ENCODE measurements around the gene SUDS3.
A peak's percentile ranks its signal among the peaks of the same experiment; 100 is the strongest.

Gene SUDS3

DNA sequence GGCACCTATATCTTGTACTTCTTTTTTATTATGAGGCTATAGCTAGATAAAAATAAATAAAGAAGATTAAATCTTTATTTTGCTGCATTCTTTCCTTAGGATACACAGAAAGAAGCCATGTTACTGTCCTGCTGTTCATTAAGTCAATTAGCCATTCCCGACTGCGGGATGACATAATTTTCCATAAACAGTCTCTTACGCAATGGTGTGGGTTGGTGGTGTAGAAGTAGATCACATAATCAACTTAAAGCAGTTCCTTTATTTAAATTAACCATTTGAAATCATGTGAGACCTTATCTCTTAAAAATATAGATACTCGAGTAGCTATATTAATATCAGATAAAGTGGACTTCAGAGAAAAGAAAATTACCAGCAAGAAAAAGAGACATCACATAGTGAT, 43.8 kb upstream of the SUDS3 start:
- TF ChIP-seq, protein P1, sequence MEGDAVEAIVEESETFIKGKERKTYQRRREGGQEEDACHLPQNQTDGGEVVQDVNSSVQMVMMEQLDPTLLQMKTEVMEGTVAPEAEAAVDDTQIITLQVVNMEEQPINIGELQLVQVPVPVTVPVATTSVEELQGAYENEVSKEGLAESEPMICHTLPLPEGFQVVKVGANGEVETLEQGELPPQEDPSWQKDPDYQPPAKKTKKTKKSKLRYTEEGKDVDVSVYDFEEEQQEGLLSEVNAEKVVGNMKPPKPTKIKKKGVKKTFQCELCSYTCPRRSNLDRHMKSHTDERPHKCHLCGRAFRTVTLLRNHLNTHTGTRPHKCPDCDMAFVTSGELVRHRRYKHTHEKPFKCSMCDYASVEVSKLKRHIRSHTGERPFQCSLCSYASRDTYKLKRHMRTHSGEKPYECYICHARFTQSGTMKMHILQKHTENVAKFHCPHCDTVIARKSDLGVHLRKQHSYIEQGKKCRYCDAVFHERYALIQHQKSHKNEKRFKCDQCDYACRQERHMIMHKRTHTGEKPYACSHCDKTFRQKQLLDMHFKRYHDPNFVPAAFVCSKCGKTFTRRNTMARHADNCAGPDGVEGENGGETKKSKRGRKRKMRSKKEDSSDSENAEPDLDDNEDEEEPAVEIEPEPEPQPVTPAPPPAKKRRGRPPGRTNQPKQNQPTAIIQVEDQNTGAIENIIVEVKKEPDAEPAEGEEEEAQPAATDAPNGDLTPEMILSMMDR (IDR thresholded peaks at IDR 0.05) = no peak
- no peak overlapping the region for H3K4me3 ChIP-seq (ENCODE audit: low read depth in 1 of 2, low read length in 1 of 2)
- H3K4me1 ChIP-seq (ENCODE audit: control insufficient read depth in 1 of 2, insufficient read depth in 1 of 2, low read depth in 1 of 2, low read length in 1 of 2) = peaks cover 61 to 67% of the 10 kb centered on the region in 2 experiments
- no peaks in the 10 kb centered on the region for H3K9me3 ChIP-seq
- H3K27me3 ChIP-seq = no peaks in the 10 kb centered on the region
- H3K27ac ChIP-seq = peak overlapping the region; percentile 38
- H3K36me3 ChIP-seq = no peaks in the 10 kb centered on the region

DNA sequence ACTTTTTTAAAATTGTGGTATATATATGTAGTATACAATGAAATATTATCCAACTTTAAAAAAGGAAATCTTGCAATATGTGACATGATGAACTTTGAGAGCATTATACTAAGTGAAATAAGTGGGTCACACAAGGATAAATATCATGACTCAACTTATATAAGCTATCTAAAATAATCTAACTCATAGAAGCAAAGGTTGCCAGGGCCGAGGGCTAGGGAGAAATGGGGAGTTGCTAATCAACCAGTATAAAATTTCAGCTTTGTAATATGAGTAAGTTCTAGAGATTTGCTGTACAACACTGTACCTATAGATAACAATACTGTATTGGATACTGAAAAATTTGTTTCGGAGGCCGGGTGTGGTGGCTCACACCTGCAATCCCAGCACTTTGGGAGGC, 42.1 kb upstream of the SUDS3 start:
- no peaks in the 10 kb centered on the region for H3K36me3 ChIP-seq
- H3K9me3 ChIP-seq = no peaks in the 10 kb centered on the region
- peaks cover 45 to 50% of the 10 kb centered on the region in 2 experiments for H3K4me1 ChIP-seq (ENCODE audit: control insufficient read depth in 1 of 2, insufficient read depth in 1 of 2, low read depth in 1 of 2, low read length in 1 of 2)
- TF ChIP-seq, protein P1 (IDR thresholded peaks at IDR 0.05) = no peak
- peak overlapping the region; percentile 66 for H3K27ac ChIP-seq
- no peak overlapping the region for H3K4me3 ChIP-seq (ENCODE audit: low read depth in 1 of 2, low read length in 1 of 2)
- no peaks in the 10 kb centered on the region for H3K27me3 ChIP-seq

DNA sequence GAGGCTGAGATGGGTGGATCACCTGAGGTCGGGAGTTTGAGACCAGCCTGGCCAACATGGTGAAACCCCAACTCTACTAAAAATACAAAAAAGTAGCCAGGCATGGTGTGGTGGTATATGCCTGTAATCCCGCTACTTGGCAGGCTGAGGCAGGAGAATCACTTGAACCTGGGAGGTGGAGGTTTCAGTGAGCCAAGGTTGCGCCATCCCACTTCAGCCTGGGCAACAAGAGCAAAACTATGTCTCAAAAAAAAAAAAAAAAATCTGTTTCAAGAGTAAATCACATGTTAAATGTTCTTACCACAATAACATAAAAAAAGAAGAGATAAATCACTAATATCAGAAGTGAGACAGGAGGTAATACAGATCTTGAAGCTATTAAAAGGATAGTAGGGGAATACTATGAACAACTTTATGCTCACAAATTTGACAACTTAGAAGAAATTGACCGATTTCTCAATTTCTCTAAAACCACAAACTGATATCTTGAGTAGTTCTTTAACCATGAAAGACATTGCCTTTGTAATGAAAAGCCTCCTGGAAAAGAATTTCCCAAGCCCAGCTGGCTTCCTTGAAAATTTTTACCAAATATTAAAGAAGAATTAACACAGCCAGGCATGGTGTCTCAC, 41.3 kb upstream of the SUDS3 start:
- Histone ChIP-seq H3K36me3 (no peaks in the 10 kb centered on the region), H3K9me3 (no peaks in the 10 kb centered on the region), H3K27ac (peak overlapping the region; percentile 66), H3K4me1 (ENCODE audit: control insufficient read depth in 1 of 2, insufficient read depth in 1 of 2, low read depth in 1 of 2, low read length in 1 of 2) (peaks cover 39 to 42% of the 10 kb centered on the region in 2 experiments), H3K27me3 (no peaks in the 10 kb centered on the region), H3K4me3 (ENCODE audit: low read depth in 1 of 2, low read length in 1 of 2) (no peak overlapping the region)
- TF ChIP-seq, protein P1 (IDR thresholded peaks at IDR 0.05) = no peak

DNA sequence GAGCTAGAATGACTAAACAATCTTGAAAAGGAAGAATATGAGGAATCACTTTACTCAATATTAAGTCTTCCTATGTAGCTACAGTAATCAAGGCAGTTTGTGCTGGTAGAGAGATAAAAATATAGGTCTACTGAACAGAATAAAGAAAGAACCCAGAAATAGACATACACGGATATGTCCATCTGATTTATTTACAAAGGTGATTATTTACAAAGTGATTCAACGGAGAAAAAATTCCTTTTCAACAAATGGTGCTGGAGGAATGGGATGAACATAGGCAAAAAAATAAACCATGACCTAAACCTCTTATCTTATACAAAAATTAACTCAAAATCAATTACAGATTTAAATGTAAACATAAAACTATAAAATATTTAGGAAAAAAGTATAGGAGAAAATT, 40.2 kb upstream of the SUDS3 start:
- H3K36me3 ChIP-seq = no peaks in the 10 kb centered on the region
- H3K27ac ChIP-seq = peak overlapping the region; percentile 66
- no peak overlapping the region for H3K4me3 ChIP-seq (ENCODE audit: low read depth in 1 of 2, low read length in 1 of 2)
- H3K4me1 ChIP-seq (ENCODE audit: control insufficient read depth in 1 of 2, insufficient read depth in 1 of 2, low read depth in 1 of 2, low read length in 1 of 2) = peaks cover 28 to 32% of the 10 kb centered on the region in 2 experiments
- TF ChIP-seq, protein P1 (IDR thresholded peaks at IDR 0.05) = no peak
- no peaks in the 10 kb centered on the region for H3K27me3 ChIP-seq
- no peaks in the 10 kb centered on the region for H3K9me3 ChIP-seq

DNA sequence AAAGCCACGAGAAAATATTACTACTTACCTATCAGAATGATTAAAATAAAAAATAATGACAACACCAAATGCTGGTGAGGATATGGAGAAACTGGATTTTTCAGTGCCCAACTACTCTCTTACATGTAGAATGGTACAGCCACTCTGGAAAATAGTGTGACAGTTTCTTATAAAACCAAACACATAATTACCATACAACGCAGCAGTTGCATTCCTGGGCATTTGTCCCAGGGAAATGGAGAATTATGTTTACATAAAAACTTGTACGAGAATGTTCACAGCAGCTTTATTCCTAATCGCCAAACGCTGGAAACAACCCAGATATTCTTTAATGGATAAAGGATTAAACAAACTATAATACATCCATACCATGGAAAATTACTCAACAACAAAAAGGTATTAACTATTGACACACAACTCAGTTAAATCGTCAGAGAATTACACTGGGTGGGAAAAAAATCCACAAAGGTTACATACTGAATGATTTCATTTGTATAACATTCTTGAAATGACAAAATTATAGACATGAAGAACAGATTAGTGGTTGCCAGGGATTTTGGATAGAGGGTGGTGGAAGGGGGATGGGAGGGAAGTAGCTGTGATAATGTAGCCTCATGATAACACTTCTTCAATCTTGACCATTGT, 39.0 kb upstream of the SUDS3 start:
- TF ChIP-seq, protein P1 (IDR thresholded peaks at IDR 0.05) = no peak
- H3K4me3 ChIP-seq (ENCODE audit: low read depth in 1 of 2, low read length in 1 of 2) = no peak overlapping the region
- H3K27ac ChIP-seq = no peak overlapping the region
- no peaks in the 10 kb centered on the region for H3K9me3 ChIP-seq
- peaks cover 20 to 21% of the 10 kb centered on the region in 2 experiments for H3K4me1 ChIP-seq (ENCODE audit: control insufficient read depth in 1 of 2, insufficient read depth in 1 of 2, low read depth in 1 of 2, low read length in 1 of 2)
- H3K36me3 ChIP-seq = no peaks in the 10 kb centered on the region
- no peaks in the 10 kb centered on the region for H3K27me3 ChIP-seq

All from neutrophil (primary cell).